Inflammatory macrophage treated with lipopolysaccharide for 4 hours (primary cell): ENCODE results near the gene WDR17.
"Not testable (repeated sequence)": the region's sequence is repeated elsewhere in the genome, so short reads cannot be mapped to it uniquely, and the experiment has no call there.

Experiments used
- DNase-seq: peaks from one replicate; pipeline ENCODE4 v3.0.0-alpha.2; 2020

Gene WDR17

GRCh38 chr4:176195184-176195978 is 129.7 kb downstream of the WDR17 start, which contains the start of gene SPATA4:
Gene SPATA4, minus strand, starts transcription at chr4:176195585. Its CDS starts 23 bp downstream, at chr4:176195562.
- peak; percentile 95 for DNase-seq

GRCh38 chr4:176198316-176198903 is 132.8 kb downstream of the WDR17 start:
- no peak for DNase-seq

GRCh38 chr4:176205299-176205698 is 139.7 kb downstream of the WDR17 start:
- DNase-seq: no peak

GRCh38 chr4:176207839-176208238 is 142.2 kb downstream of the WDR17 start:
- DNase-seq: no peak

- DNase-seq: no peak
Observed at GRCh38 chr4:176209535-176209934, 143.9 kb downstream of the WDR17 start.

- DNase-seq: no peak
Observed at GRCh38 chr4:176210101-176210500, 144.5 kb downstream of the WDR17 start.

GRCh38 chr4:176210579-176211296 is 145.1 kb downstream of the WDR17 start:
- DNase-seq: no peak

- DNase-seq: not testable (repeated sequence)
Observed at GRCh38 chr4:176212351-176212750, 146.7 kb downstream of the WDR17 start.

- no peak for DNase-seq
Observed at GRCh38 chr4:176217510-176217909, 151.9 kb downstream of the WDR17 start.

- no peak for DNase-seq
Observed at GRCh38 chr4:176222149-176222548, 156.5 kb downstream of the WDR17 start.

GRCh38 chr4:176223561-176223960 is 157.9 kb downstream of the WDR17 start:
- DNase-seq: no peak

GRCh38 chr4:176226736-176227135 is 161.1 kb downstream of the WDR17 start:
- no peak for DNase-seq

GRCh38 chr4:176229645-176230044 is 164.0 kb downstream of the WDR17 start:
- no peak for DNase-seq
